GM12878 (cell line): ENCODE data around the gene HIVEP3. TPM values are rescaled to one million over a fixed set of nuclear protein-coding genes. Genes with fewer than 3 reads are reported as not detected.
A peak's percentile ranks its signal among the peaks of the same experiment; 100 is the strongest.

Source experiments
- ATAC-seq: fragments of 200-7000 bp; cut with Tn5 transposase; 3 replicates; pipeline ENCODE4 v1.9.1; 2020; ENCODE audit warnings: mild to moderate bottlenecking, moderate library complexity
- BruUV-seq: library from RNA; stranded (reverse); fragments of 400-500 nt; replicated peaks from 2 replicates; lab custom pipeline; 2021; lab: Mats Ljungman, UMichigan
- CTCF ChIA-PET: fragments of 300-600 bp; sonication (Branson Sonifier 250); formaldehyde crosslinking; extraction: SDS; loops from one replicate; lab custom pipeline; 2021; ENCODE audit warnings: inconsistent platforms; lab: Yijun Ruan, JAX
- POLR2A ChIA-PET: fragments of 350-600 bp; formaldehyde crosslinking; extraction: SDS; loops from one replicate; lab custom pipeline; 2021; ENCODE audit warnings: inconsistent platforms; lab: Charles Lee
- RAD21 ChIA-PET: fragments of 300-600 bp; sonication (Branson Sonifier 250); formaldehyde crosslinking; loops from one replicate; lab custom pipeline; 2023; ENCODE audit warnings: antibody characterized with exemption; ENCODE audit not compliant: unreplicated experiment; lab: Charles Lee
- SMC1A ChIA-PET: fragments of 300-600 bp; sonication (Branson Sonifier 250); formaldehyde crosslinking; loops from one replicate; lab custom pipeline; 2023; ENCODE audit not compliant: unreplicated experiment, uncharacterized antibody; lab: Charles Lee
- DNase-seq: peaks from one replicate; pipeline ENCODE4 v3.0.0-alpha.2; 2011; ENCODE audit warnings: low read depth, low spot score
- FAIRE-seq: peaks from 3 replicates; lab custom pipeline; 2011; peaks lifted over from hg19 to GRCh38; lab: Jason Lieb, UNC
- H2AFZ ChIP-seq: 2 replicates; pipeline ENCODE4 v1.6.0; 2011; ENCODE audit warnings: low read depth, low read length, control low read depth; ENCODE audit not compliant: control insufficient read depth
- H3K27ac ChIP-seq: 2 replicates; pipeline ENCODE4 v1.5.1; 2011; ENCODE audit warnings: control low read depth; ENCODE audit not compliant: control insufficient read depth, insufficient read depth
- H3K27me3 ChIP-seq, 2 experiments: replicated peaks in 1 of 2; 2 replicates each; pipeline versions ENCODE4 v1.6.0 to v1.6.1; 2011; ENCODE audit warnings: low read length in 1 of 2; ENCODE audit not compliant: control insufficient read depth in 2 of 2, insufficient read depth in 2 of 2
- H3K36me3 ChIP-seq, 2 experiments: 2 replicates each; pipeline ENCODE4 v1.5.1; 2011; ENCODE audit warnings: low read length in 1 of 2; ENCODE audit not compliant: control insufficient read depth in 2 of 2, insufficient read depth in 2 of 2
- H3K4me1 ChIP-seq: 2 replicates; pipeline ENCODE4 v1.6.1; 2011; ENCODE audit warnings: mild to moderate bottlenecking, low read length, moderate library complexity, mixed read lengths; ENCODE audit not compliant: control insufficient read depth, insufficient read depth
- H3K4me2 ChIP-seq: 2 replicates; pipeline ENCODE4 v1.6.0; 2011; ENCODE audit warnings: control low read depth; ENCODE audit not compliant: control insufficient read depth, insufficient read depth
- H3K4me3 ChIP-seq: fragments of 200-600 bp; sonication (generic); 2 replicates; pipeline ENCODE4 v1.5.1; 2016
- H3K79me2 ChIP-seq: 2 replicates; pipeline ENCODE4 v1.6.0; 2011; ENCODE audit warnings: low read length; ENCODE audit not compliant: control insufficient read depth, insufficient read depth
- H3K9ac ChIP-seq: 2 replicates; pipeline ENCODE4 v1.8.0; 2011; ENCODE audit warnings: low read length, control low read depth, mixed read lengths; ENCODE audit not compliant: control insufficient read depth, insufficient read depth
- H3K9me3 ChIP-seq: replicated peaks from 3 replicates; pipeline ENCODE4 v1.5.1; 2011; ENCODE audit warnings: mild to moderate bottlenecking, low read length; ENCODE audit not compliant: control insufficient read depth, insufficient read depth
- H4K20me1 ChIP-seq: 2 replicates; pipeline ENCODE4 v1.6.0; 2011; ENCODE audit not compliant: control insufficient read depth, insufficient read depth
- ETV6 ChIP-seq, 2 experiments: fragments of 450-650 bp in 1 of 2; IDR thresholded peaks in 1 of 2; conservative IDR thresholded peaks in 1 of 2; 2 replicates each; pipeline ENCODE4 v1.6.1; 2014; ENCODE audit warnings: antibody characterized with exemption in 1 of 2, borderline replicate concordance in 1 of 2, low read depth in 1 of 2, mild to moderate bottlenecking in 1 of 2, moderate library complexity in 1 of 2
- NFYB ChIP-seq: IDR thresholded peaks from 2 replicates; pipeline ENCODE4 v1.6.1; 2011; ENCODE audit warnings: low read depth, mild to moderate bottlenecking, low read length, improper control_type of control experiment, moderate library complexity; ENCODE audit not compliant: insufficient read depth
- SPI1 ChIP-seq: IDR thresholded peaks from 2 replicates; pipeline ENCODE4 v1.6.1; 2011; ENCODE audit warnings: low read depth, mild to moderate bottlenecking, low read length, moderate library complexity, borderline replicate concordance; ENCODE audit not compliant: insufficient read depth
- WGBS: methylation state at CpG from one replicate; pipeline ENCODE4 v1.1.6; 2016; ENCODE audit warnings: low lambda C conversion rate; ENCODE audit not compliant: insufficient replicate concordance, insufficient coverage; ENCODE audit errors: missing lambda C conversion rate; 5-methylcytosine and 5-hydroxymethylcytosine counted together
- in situ Hi-C: fragments of 300-500 bp; cut with MboI; formaldehyde crosslinking; loops from 9 replicates; pipeline ENCODE4 v1.14.3; 2018; ENCODE audit warnings: mixed read lengths
- intact Hi-C: fragments of 100-400 bp; cut with micrococcal nuclease; formaldehyde crosslinking; loops from one replicate; pipeline ENCODE4 v1.14.2; 2022; ENCODE audit not compliant: unreplicated experiment
- polyA plus RNA-seq, 11 experiments: library from polyadenylated mRNA; depleted of rRNA in 4 of 11; unstranded in 6 of 11; stranded (reverse) in 5 of 11; fragments of >200 nt; fragmentation: Nextera tagmentation in 4 of 11; fragmentation: Illumina TruSeq in 1 of 11; extraction: Ambion mirVana in 4 of 11; extraction: Trizol in 1 of 11; gene quantifications; 1 replicate in 1 of 11; 2 replicates in 10 of 11; pipeline versions ENCODE4 v1.2.1 to v1.2.3, GENCODE V29; 2011 to 2016; ENCODE audit warnings: inconsistent platforms in 2 of 11, missing spikeins in 2 of 11, low read depth in 1 of 11
- total RNA-seq, 4 experiments: library from RNA; depleted of rRNA in 3 of 4; stranded (reverse); fragments of >200 nt in 3 of 4; fragmentation: Illumina TruSeq in 1 of 4; extraction: Trizol in 1 of 4; gene quantifications; 2 replicates each; pipeline versions ENCODE4 v1.2.1 to v1.2.3, GENCODE V29; 2013 to 2021
- TF ChIP-seq, protein P1 (sequence below): fragments of 450-650 bp; IDR thresholded peaks from 2 replicates; pipeline ENCODE4 v1.6.1; 2017; ENCODE audit warnings: mild to moderate bottlenecking

The HIVEP3 gene
- total and polyA plus RNA-seq, 10 of the 15 experiments (the other 5 are each of a cell fraction or from before 2014, with no cell fraction given): 1.8 to 13.6 (median 3.8) TPM

DNA sequence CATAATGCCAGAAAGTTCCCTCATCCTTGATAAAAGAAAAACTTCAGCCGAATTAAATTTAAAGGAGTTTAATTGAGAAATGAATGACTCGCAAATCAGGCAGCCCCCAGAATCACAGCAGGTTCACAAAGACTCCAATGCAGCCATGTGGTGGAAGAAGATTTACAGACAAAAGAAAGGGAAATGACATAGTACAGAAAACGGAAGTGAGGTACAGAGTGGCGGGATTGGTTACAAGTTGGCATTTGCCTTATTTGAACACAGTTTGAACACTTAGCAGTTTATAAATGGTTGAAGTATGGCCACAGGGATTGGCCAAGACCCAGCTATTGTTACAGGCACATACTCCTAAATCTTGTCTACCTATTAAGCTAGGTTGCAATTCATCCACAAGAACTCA lies 46.6 kb downstream of the HIVEP3 start:
- Histone ChIP-seq H3K4me3 (no peak overlapping the region), H3K79me2 (no peaks in the 10 kb centered on the region), H2AFZ (no peak overlapping the region), H3K9ac (no peak overlapping the region), H3K36me3 (no peaks in the 10 kb centered on the region; a peak in 1 of 4 replicates), H3K27ac (no peak overlapping the region), H3K9me3 (no peaks in the 10 kb centered on the region; the same call in 2 of the 3 replicates), H4K20me1 (no peaks in the 10 kb centered on the region; the same call in 1 of the 2 replicates), H3K4me1 (peaks cover 19% of the 10 kb centered on the region), H3K27me3 (no peaks in the 10 kb centered on the region), H3K4me2 (no peak overlapping the region)
- ChIA-PET POLR2A (interaction anchor here (0.9 kb wide), 1 partner anchor 20 kb away, joined by 3 read pairs; no protein-coding TSS in a partner anchor), RAD21 (no interaction called here), CTCF (interaction anchor here (1.8 to 4.6 kb wide), 2 partner anchors 12 to 297 kb away, joined by 5 to 35 read pairs; no protein-coding TSS in a partner anchor), SMC1A (interaction anchor here (0.9 to 3.1 kb wide), 6 partner anchors 9 to 79 kb away, joined by 3 to 14 read pairs (median 4); no protein-coding TSS in a partner anchor)
- in situ Hi-C loops (no loop called here), intact Hi-C loops (no loop called here)
- 84% methylated on average over 4 of the region's 4 CpGs for WGBS
- FAIRE-seq: no peak
- DNase-seq: no peak
- BruUV-seq: no TSS peak
- no peak for ATAC-seq
- TF ChIP-seq ETV6 (conservative IDR thresholded peaks at IDR 0.05 in 1 of 2, IDR thresholded peaks at IDR 0.05 in 1 of 2; ENCODE audit: borderline replicate concordance in 1 of 2, low read depth in 1 of 2) (no peak), SPI1 (peak; percentile 60; the same call in 1 of the 2 replicates), NFYB (0 out of 2 replicates have a peak, but pooled peaks have one; percentile 42)
- TF ChIP-seq, protein P1, sequence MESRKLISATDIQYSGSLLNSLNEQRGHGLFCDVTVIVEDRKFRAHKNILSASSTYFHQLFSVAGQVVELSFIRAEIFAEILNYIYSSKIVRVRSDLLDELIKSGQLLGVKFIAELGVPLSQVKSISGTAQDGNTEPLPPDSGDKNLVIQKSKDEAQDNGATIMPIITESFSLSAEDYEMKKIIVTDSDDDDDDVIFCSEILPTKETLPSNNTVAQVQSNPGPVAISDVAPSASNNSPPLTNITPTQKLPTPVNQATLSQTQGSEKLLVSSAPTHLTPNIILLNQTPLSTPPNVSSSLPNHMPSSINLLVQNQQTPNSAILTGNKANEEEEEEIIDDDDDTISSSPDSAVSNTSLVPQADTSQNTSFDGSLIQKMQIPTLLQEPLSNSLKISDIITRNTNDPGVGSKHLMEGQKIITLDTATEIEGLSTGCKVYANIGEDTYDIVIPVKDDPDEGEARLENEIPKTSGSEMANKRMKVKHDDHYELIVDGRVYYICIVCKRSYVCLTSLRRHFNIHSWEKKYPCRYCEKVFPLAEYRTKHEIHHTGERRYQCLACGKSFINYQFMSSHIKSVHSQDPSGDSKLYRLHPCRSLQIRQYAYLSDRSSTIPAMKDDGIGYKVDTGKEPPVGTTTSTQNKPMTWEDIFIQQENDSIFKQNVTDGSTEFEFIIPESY: peak; percentile 52; the same call in 1 of the 2 replicates
